ENCODE data around the gene SLC38A2. TPM values are rescaled to one million over a fixed set of nuclear protein-coding genes. Genes with fewer than 3 reads are reported as not detected.
"Not testable (repeated sequence)": the region's sequence is repeated elsewhere in the genome, so short reads cannot be mapped to it uniquely, and the experiment has no call there.

The SLC38A2 gene
- total RNA-seq, 1 donor from 2014 or later: 140 TPM

- intact Hi-C loops (cut with DNase I); DNase-seq (ENCODE audit: low spot score): not testable (repeated sequence)
Observed at GRCh38 chr12:46399461-46400248, 27.1 kb upstream of the SLC38A2 start.

- intact Hi-C loops (cut with DNase I): no loop called here
Observed at GRCh38 chr12:46396826-46397225, 24.3 kb upstream of the SLC38A2 start.

GRCh38 chr12:46395388-46395787 lies 22.8 kb upstream of the SLC38A2 start:
- intact Hi-C loops (cut with DNase I): no loop called here
- DNase-seq (ENCODE audit: low spot score): no peak

More at GRCh38 chr12:46396826-46397225, 24.3 kb upstream of the SLC38A2 start:
- DNase-seq (ENCODE audit: low spot score): no peak

GRCh38 chr12:46391630-46392029 lies 19.1 kb upstream of the SLC38A2 start:
- no peak for DNase-seq (ENCODE audit: low spot score)
- intact Hi-C loops (cut with DNase I): no loop called here

GRCh38 chr12:46390881-46391280 lies 18.3 kb upstream of the SLC38A2 start:
- no peak for DNase-seq (ENCODE audit: low spot score)
- intact Hi-C loops (cut with DNase I): no loop called here

GRCh38 chr12:46390304-46390703 lies 17.7 kb upstream of the SLC38A2 start:
- intact Hi-C loops (cut with DNase I): no loop called here
- DNase-seq (ENCODE audit: low spot score): no peak

- DNase-seq (ENCODE audit: low spot score): no peak
- intact Hi-C loops (cut with DNase I): no loop called here
Observed at GRCh38 chr12:46389031-46389616, 16.6 kb upstream of the SLC38A2 start.

- intact Hi-C loops (cut with DNase I): no loop called here
- no peak for DNase-seq (ENCODE audit: low spot score)
Observed at GRCh38 chr12:46388427-46389021, 16.0 kb upstream of the SLC38A2 start.

- intact Hi-C loops (cut with DNase I): no loop called here
Observed at GRCh38 chr12:46387670-46388069, 15.1 kb upstream of the SLC38A2 start.

GRCh38 chr12:46386877-46387629 lies 14.5 kb upstream of the SLC38A2 start:
- intact Hi-C loops (cut with DNase I): no loop called here

More at GRCh38 chr12:46387670-46388069, 15.1 kb upstream of the SLC38A2 start:
- no peak for DNase-seq (ENCODE audit: low spot score)

GRCh38 chr12:46386360-46386867 lies 13.8 kb upstream of the SLC38A2 start:
- DNase-seq (ENCODE audit: low spot score): no peak
- intact Hi-C loops (cut with DNase I): no loop called here

More at GRCh38 chr12:46386877-46387629, 14.5 kb upstream of the SLC38A2 start:
- DNase-seq (ENCODE audit: low spot score): no peak

GRCh38 chr12:46385438-46385837 lies 12.9 kb upstream of the SLC38A2 start:
- intact Hi-C loops (cut with DNase I): no loop called here
- DNase-seq (ENCODE audit: low spot score): no peak

GRCh38 chr12:46384451-46385309 lies 12.1 kb upstream of the SLC38A2 start:
- intact Hi-C loops (cut with DNase I): loop anchor here (5.0 kb wide), 4 partner anchors 48 to 138 kb away; no protein-coding TSS in a partner anchor
- no peak for DNase-seq (ENCODE audit: low spot score)

- intact Hi-C loops (cut with DNase I): loop anchor here (1.0 to 5.0 kb wide), 5 partner anchors 12 to 138 kb away; partner anchors contain the start of gene SLC38A2
- peak; percentile 96 for DNase-seq (ENCODE audit: low spot score)
Observed at GRCh38 chr12:46383654-46384450, 11.3 kb upstream of the SLC38A2 start.

- peak; percentile 99 for DNase-seq (ENCODE audit: low spot score)
- intact Hi-C loops (cut with DNase I): loop anchor here (1.0 to 5.0 kb wide), 5 partner anchors 11 to 139 kb away; partner anchors contain the start of gene SLC38A2
Observed at GRCh38 chr12:46382964-46383653, 10.5 kb upstream of the SLC38A2 start.

- no peak for DNase-seq (ENCODE audit: low spot score)
Observed at GRCh38 chr12:46382408-46382963, 9.9 kb upstream of the SLC38A2 start.

GRCh38 chr12:46380881-46381280 lies 8.3 kb upstream of the SLC38A2 start:
- intact Hi-C loops (cut with DNase I): loop anchor here (5.0 kb wide), 4 partner anchors 51 to 141 kb away; no protein-coding TSS in a partner anchor
- no peak for DNase-seq (ENCODE audit: low spot score)

More at GRCh38 chr12:46382408-46382963, 9.9 kb upstream of the SLC38A2 start:
- intact Hi-C loops (cut with DNase I): loop anchor here (5.0 kb wide), 4 partner anchors 50 to 140 kb away; no protein-coding TSS in a partner anchor
